Measurements from ENCODE around the gene RAB3B.

- TF ChIP-seq CTCF (conservative IDR thresholded peaks at IDR 0.05 in 1 of 2, IDR thresholded peaks at IDR 0.05 in 1 of 2; ENCODE audit: low read depth in 1 of 2, low read length in 2 of 2) (no peak), EZH2 (IDR thresholded peaks at IDR 0.05; ENCODE audit: low read length, missing control alignments) (no peak)
Observed at GRCh38 chr1:51859333-51859732, 131.2 kb downstream of the RAB3B start.
